Fibroblast of upper back skin (primary cell): ENCODE data around the gene RBM38.
A peak's percentile ranks its signal among the peaks of the same experiment; 100 is the strongest.

ENCODE experiments used
- DNase-seq: peaks from one replicate; pipeline ENCODE4 v3.0.0-alpha.2; 2013

The RBM38 gene

DNA sequence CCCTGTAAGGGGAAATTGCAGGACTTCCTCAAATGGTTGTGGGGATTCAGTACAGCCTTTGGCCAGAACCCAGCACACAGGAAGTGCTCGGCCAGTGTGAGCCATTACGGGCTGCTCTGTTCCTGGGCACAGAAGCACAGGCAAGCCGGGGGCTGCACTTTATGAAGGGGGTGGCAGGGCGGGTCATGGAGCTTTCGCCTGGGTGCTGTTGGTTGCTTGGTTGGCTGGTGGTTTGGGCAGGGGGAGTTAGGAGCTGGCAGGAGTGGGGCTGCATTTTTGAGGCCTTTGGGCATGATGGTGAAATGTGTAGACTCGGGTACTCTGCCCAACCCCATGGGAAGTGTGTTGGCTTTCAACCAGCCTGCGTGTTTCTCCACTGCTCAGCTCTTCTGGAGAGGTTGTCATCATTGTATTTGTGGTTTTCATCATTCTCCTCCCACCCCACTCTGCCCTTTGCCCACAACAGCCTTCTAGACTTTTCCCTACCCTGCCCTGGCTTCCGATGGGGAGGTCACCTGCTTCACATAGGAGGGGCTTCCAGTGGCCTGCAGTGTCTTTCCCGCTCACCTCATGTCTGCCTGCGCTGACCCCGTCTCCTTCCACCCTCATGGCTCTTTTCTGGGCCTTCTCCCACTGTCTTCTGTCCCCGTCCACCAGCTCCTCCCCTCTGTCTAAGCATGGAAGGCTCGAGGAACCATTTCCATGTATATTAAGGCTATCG, 16.1 kb upstream of the RBM38 start:
- no peak for DNase-seq

GRCh38 chr20:57375652-57376230, 15.5 kb upstream of the RBM38 start:
- no peak for DNase-seq

GRCh38 chr20:57377350-57377749, 13.8 kb upstream of the RBM38 start:
- DNase-seq = no peak

- DNase-seq = no peak
Measured at GRCh38 chr20:57378107-57378506, 13.1 kb upstream of the RBM38 start.

GRCh38 chr20:57378646-57379262, 12.4 kb upstream of the RBM38 start:
- no peak for DNase-seq

DNA sequence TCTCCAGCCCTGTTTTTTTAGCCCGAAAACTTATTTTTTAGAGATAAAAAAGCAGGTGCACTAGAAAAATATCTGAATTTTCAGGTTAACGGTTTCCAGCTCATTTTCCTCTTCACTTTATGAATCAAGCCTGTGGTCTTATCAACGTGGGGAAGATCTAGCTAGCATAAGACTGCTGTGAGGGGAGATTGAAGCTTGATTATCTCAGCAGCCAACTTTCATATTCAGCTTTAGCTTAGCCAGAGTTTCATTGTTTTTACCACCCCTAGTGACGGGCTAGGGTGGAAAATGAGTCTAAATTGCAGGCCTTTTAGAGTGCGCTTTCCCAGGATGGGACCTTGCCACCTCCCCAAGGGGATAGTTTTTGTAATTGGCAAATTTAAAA, 11.9 kb upstream of the RBM38 start:
- no peak for DNase-seq

GRCh38 chr20:57380081-57380750, 11.0 kb upstream of the RBM38 start:
- DNase-seq = no peak

GRCh38 chr20:57381596-57382503, 9.3 kb upstream of the RBM38 start:
- DNase-seq = peak; percentile 63

DNA sequence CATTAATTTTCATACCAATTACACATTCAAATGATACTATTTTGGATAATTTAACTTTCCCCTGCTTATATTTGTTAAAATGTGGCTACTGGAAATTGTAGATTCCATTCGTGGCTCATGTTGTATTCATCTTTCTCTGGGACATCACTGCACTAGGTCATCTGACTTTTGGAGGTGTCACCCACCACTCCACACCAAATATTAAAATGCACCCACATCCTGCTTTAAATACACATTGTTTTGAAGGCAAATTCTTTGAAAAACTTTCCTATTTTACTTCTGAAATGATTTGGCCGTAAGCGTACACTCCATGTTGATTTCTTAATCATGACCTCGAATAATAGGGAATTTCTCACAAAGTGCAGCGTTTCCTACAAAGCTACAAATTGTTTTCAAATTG, 8.7 kb upstream of the RBM38 start:
- no peak for DNase-seq

DNA sequence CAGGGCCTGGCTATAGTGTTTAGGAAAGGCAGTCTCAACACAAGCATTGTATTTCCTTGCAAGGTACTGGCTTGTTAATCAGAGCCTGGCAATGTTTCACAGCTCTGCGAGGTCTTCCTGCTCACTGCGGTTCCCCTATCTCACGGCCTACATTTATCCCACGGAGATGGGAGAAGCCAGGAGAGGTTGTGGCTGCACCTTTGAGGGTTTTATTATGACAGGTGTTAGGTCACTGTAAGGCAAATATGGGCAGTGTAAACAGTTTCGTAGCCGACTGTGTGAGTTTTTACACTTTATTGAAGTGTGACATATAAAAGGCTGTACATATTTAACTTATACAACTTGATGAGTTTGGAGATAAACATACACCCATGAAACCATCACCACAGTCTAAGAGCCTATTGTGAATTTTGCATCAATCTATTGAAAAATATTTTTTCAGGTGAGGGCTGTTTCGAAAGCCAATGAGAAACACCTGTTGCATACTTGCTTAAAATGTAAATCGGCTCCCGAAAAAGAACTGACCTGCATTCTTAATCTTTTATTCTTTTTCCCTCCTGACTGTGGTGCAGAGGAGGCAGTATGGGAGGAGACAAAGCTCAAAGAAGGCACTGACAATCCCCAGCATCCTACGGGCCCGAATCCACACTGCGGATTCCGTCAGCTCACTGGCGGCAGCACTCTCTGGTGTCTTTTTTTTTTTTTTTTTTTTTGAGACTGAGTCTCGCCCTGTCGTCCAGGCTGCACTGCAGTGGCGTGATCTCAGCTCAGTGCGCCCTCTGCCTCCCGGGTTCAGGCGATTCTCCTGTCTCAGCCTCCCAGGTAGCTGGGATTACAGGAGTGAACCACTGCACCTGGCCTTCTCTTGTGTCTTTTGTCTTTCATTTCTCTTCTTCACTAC, 7.5 kb upstream of the RBM38 start:
- no peak for DNase-seq

- no peak for DNase-seq
Measured at GRCh38 chr20:57384486-57384885, 6.7 kb upstream of the RBM38 start.

GRCh38 chr20:57384953-57385761, 6.0 kb upstream of the RBM38 start:
- DNase-seq = no peak

DNA sequence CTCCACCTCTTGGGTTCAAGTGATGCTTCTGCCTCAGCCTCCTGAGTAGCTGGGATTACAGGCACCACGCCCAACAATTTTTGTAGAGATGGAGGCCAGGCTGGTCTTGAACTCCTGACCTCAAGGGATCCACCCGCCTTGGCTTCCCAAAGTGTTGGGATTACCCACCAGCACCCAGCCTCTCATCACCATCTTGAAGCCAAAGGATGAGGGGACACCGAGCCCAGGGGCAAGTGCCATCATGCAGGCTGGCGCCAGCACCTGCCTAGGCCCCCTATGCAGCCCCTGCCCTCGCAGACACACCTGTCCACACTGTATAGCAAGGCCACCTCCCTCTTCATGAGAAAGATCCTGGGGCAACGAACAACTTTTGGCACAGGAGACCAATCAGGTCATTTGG, 5.3 kb upstream of the RBM38 start:
- DNase-seq = no peak

- DNase-seq = no peak
Measured at GRCh38 chr20:57386762-57387161, 4.4 kb upstream of the RBM38 start.

GRCh38 chr20:57387463-57387862, 3.7 kb upstream of the RBM38 start:
- DNase-seq = no peak

GRCh38 chr20:57387945-57388371, 3.2 kb upstream of the RBM38 start:
- no peak for DNase-seq

GRCh38 chr20:57388953-57389694, 2.1 kb upstream of the RBM38 start:
- DNase-seq = peak; percentile 49

GRCh38 chr20:57389695-57390603, 1.2 kb upstream of the RBM38 start:
- DNase-seq = peak; percentile 4
